HG02973 (cell line): Measurements from ENCODE around the gene SERPINA10.

Source experiments
- ATAC-seq: cut with Tn5 transposase; IDR thresholded peaks from one replicate; pipeline ENCODE4 v1.9.1; 2021; ENCODE audit warnings: moderate library complexity; ENCODE audit not compliant: unreplicated experiment

Gene SERPINA10

GRCh38 chr14:94292872-94293577, at the start of gene SERPINA10:
Gene SERPINA10 (minus strand): TSS chr14:94293268. CDS start chr14:94290593, 2,675 bp downstream.
- ATAC-seq: no peak

GRCh38 chr14:94342334-94342934, 49.4 kb upstream of the SERPINA10 start:
- no peak for ATAC-seq

- ATAC-seq: no peak
Measured at GRCh38 chr14:94341656-94342333, 48.7 kb upstream of the SERPINA10 start.

GRCh38 chr14:94340533-94340932, 47.5 kb upstream of the SERPINA10 start:
- ATAC-seq: no peak

- no peak for ATAC-seq
Measured at GRCh38 chr14:94338023-94338422, 45.0 kb upstream of the SERPINA10 start.

GRCh38 chr14:94337274-94337673, 44.2 kb upstream of the SERPINA10 start:
- no peak for ATAC-seq

GRCh38 chr14:94334872-94335271, 41.8 kb upstream of the SERPINA10 start:
- no peak for ATAC-seq

- ATAC-seq: no peak
Measured at GRCh38 chr14:94332587-94332986, 39.5 kb upstream of the SERPINA10 start.

- no peak for ATAC-seq
Measured at GRCh38 chr14:94332063-94332583, 39.1 kb upstream of the SERPINA10 start.

GRCh38 chr14:94331462-94331861, 38.4 kb upstream of the SERPINA10 start:
- ATAC-seq: no peak

- ATAC-seq: no peak
Measured at GRCh38 chr14:94330857-94331256, 37.8 kb upstream of the SERPINA10 start.

GRCh38 chr14:94330432-94330831, 37.4 kb upstream of the SERPINA10 start:
- no peak for ATAC-seq

GRCh38 chr14:94329857-94330256, 36.8 kb upstream of the SERPINA10 start:
- ATAC-seq: no peak

- ATAC-seq: no peak
Measured at GRCh38 chr14:94328196-94328595, 35.1 kb upstream of the SERPINA10 start.

GRCh38 chr14:94322648-94323570, 29.8 kb upstream of the SERPINA10 start, which contains the start of gene SERPINA6:
Gene SERPINA6 (minus strand): TSS chr14:94323336. CDS start chr14:94314648, 8,688 bp downstream.
- no peak for ATAC-seq

GRCh38 chr14:94321421-94322271, 28.6 kb upstream of the SERPINA10 start:
- no peak for ATAC-seq

- no peak for ATAC-seq
Measured at GRCh38 chr14:94320243-94320642, 27.2 kb upstream of the SERPINA10 start.

- no peak for ATAC-seq
Measured at GRCh38 chr14:94317259-94317658, 24.2 kb upstream of the SERPINA10 start.

- ATAC-seq: no peak
Measured at GRCh38 chr14:94316692-94317091, 23.6 kb upstream of the SERPINA10 start.

- no peak for ATAC-seq
Measured at GRCh38 chr14:94314890-94315289, 21.8 kb upstream of the SERPINA10 start.
